Calu3 (cell line): ENCODE data around the gene UBE2D4. TPM values are rescaled to one million over a fixed set of nuclear protein-coding genes. Genes with fewer than 3 reads are reported as not detected.

Experiments used
- BruUV-seq: library from RNA; stranded (reverse); fragments of 400-500 nt; replicated peaks from 2 replicates; lab custom pipeline; 2021; lab: Mats Ljungman, UMichigan
- CTCF ChIA-PET: fragments of 300-600 bp; sonication (Branson Sonifier 250); formaldehyde crosslinking; loops from one replicate; lab custom pipeline; 2022; ENCODE audit warnings: antibody characterized with exemption; lab: Charles Lee
- DNase-seq: peaks from one replicate; pipeline ENCODE4 v3.0.0; 2022
- H3K27ac Mint-ChIP-seq: one replicate; pipeline ENCODE4 v1.8.0; 2022; ENCODE audit warnings: mixed read lengths; ENCODE audit not compliant: unreplicated experiment
- H3K27me3 Mint-ChIP-seq: one replicate; pipeline ENCODE4 v1.8.0; 2022; ENCODE audit warnings: mixed read lengths; ENCODE audit not compliant: unreplicated experiment
- H3K36me3 Mint-ChIP-seq: one replicate; pipeline ENCODE4 v1.8.0; 2022; ENCODE audit warnings: mild to moderate bottlenecking, moderate library complexity, mixed read lengths; ENCODE audit not compliant: insufficient read depth, unreplicated experiment
- H3K4me1 Mint-ChIP-seq: one replicate; pipeline ENCODE4 v1.8.0; 2022; ENCODE audit warnings: mild to moderate bottlenecking, low read depth, mixed read lengths; ENCODE audit not compliant: unreplicated experiment
- H3K4me3 Mint-ChIP-seq: one replicate; pipeline ENCODE4 v1.8.0; 2022; ENCODE audit warnings: mild to moderate bottlenecking, low read depth, moderate library complexity, mixed read lengths; ENCODE audit not compliant: unreplicated experiment
- H3K9me3 Mint-ChIP-seq: one replicate; pipeline ENCODE4 v1.8.0; 2022; ENCODE audit warnings: low read depth, mixed read lengths; ENCODE audit not compliant: unreplicated experiment
- intact Hi-C: fragments of 100-400 bp; cut with micrococcal nuclease; formaldehyde crosslinking; loops from one replicate; pipeline ENCODE4 v1.10.0; 2022; ENCODE audit not compliant: unreplicated experiment
- total RNA-seq: library from RNA; stranded (reverse); gene quantifications from 2 replicates; pipeline ENCODE4 v1.2.3, GENCODE V29; 2022
- TF ChIP-seq, protein P1 (sequence below): fragments of 200-600 bp; IDR thresholded peaks from one replicate; pipeline ENCODE4 v1.8.0; 2022; ENCODE audit warnings: antibody characterized with exemption; ENCODE audit not compliant: unreplicated experiment

UBE2D4 gene
- total RNA-seq, 1 experiment from 2014 or later = 22.7 TPM

DNA sequence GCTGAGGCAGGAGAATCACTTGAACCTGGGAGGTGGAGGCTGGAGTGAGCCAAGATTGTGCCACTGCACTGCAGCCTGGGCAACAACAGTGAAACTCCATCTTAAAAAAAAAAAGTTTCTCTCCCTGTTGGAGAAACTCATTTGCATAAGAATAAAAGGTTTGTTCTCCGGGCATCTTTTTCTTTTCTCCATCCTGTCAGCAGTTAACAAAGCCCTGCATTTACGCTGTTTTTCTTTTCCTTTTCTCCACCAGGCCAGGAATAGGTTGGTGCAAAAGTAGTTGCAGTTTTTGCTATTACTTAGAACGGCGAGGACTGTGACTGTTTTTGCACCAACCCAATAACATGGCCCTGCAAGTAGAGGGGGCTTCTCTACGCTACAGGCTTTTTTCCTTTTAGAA, 10.3 kb upstream of the UBE2D4 start:
- no TSS peak for BruUV-seq
- Mint-ChIP-seq H3K4me3 (no peak overlapping the region), H3K27ac (no peak overlapping the region), H3K4me1 (no peaks in the 10 kb centered on the region), H3K36me3 (peaks cover 5% of the 10 kb centered on the region), H3K27me3 (no peaks in the 10 kb centered on the region), H3K9me3 (no peaks in the 10 kb centered on the region)
- CTCF ChIA-PET = interaction anchor here (0.8 kb wide), 1 partner anchor 1816 kb away, joined by 4 read pairs; no protein-coding TSS in a partner anchor
- TF ChIP-seq, protein P1, sequence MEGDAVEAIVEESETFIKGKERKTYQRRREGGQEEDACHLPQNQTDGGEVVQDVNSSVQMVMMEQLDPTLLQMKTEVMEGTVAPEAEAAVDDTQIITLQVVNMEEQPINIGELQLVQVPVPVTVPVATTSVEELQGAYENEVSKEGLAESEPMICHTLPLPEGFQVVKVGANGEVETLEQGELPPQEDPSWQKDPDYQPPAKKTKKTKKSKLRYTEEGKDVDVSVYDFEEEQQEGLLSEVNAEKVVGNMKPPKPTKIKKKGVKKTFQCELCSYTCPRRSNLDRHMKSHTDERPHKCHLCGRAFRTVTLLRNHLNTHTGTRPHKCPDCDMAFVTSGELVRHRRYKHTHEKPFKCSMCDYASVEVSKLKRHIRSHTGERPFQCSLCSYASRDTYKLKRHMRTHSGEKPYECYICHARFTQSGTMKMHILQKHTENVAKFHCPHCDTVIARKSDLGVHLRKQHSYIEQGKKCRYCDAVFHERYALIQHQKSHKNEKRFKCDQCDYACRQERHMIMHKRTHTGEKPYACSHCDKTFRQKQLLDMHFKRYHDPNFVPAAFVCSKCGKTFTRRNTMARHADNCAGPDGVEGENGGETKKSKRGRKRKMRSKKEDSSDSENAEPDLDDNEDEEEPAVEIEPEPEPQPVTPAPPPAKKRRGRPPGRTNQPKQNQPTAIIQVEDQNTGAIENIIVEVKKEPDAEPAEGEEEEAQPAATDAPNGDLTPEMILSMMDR = no peak
- no peak for DNase-seq
- intact Hi-C loops = no loop called here

DNA sequence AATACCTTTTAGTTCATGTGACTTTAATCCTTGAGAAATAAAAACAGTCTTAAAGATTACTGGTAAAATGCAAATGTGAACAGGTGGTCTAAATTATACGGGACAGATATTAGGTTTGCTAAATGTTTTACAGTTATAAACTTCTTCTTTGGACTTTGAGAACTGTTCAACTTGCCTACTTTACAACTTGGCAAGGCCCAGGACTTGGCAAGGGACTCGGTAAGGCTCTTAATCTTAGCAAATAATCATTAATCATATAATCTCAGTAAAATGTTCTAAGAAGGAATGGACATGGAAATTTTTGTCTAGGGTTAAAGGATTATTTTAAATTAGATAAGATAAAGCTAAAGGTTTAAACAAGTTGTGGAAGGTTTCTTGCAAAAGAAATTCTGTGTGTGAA, 4.8 kb upstream of the UBE2D4 start:
- Mint-ChIP-seq H3K4me3 (no peak overlapping the region), H3K4me1 (peaks cover 13% of the 10 kb centered on the region), H3K27ac (no peak overlapping the region), H3K27me3 (no peaks in the 10 kb centered on the region), H3K36me3 (peaks cover 17% of the 10 kb centered on the region), H3K9me3 (no peaks in the 10 kb centered on the region)
- CTCF ChIA-PET = no interaction called here
- intact Hi-C loops = no loop called here
- no peak for DNase-seq
- TF ChIP-seq, protein P1 = no peak
- BruUV-seq = no TSS peak

DNA sequence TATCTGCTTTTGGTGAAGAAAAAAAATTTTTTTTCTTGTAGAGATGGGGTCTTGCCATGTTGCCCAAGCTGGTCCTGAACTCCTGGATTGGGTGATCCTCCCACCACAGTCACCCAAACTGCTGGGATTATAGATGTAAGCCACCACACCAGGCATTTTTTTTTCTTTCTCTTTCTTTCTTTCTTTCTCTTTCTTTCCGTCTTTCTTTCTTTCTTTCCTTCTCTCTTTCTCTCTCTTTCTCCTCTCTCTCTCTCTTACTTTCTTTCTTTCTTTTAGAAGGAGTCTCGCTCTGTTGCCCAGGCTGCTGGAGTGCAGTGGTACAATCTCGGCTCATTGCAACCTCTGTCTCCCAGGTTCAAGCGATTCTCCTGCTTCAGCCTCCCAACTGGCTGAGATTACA, 3.5 kb upstream of the UBE2D4 start:
- Mint-ChIP-seq H3K9me3 (no peaks in the 10 kb centered on the region), H3K4me1 (peaks cover 13% of the 10 kb centered on the region), H3K4me3 (no peak overlapping the region), H3K27me3 (no peaks in the 10 kb centered on the region), H3K27ac (peak overlapping the region; percentile 3), H3K36me3 (peaks cover 22% of the 10 kb centered on the region)
- no peak for DNase-seq
- BruUV-seq = no TSS peak
- CTCF ChIA-PET = interaction anchor here (0.7 kb wide), 1 partner anchor 158 kb away, joined by 6 read pairs; no protein-coding TSS in a partner anchor
- intact Hi-C loops = no loop called here
- TF ChIP-seq, protein P1 = no peak

DNA sequence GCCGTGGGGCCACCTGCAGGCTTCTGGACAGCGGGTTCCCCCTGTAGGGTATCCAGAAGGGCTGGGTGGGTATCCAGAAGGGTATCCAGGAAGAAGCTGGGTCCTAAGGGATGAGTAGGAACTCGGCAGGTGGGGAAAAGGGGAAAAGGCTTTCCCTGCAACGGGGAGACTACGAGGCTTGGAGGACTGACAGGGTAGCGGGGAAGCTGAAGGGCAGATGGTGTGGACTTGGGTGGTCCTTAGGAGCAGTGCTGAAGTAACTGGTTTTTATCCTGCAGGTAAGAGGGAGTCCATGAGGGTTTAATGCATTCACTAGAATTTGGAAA, 525 bp downstream of the UBE2D4 start:
- no peak for DNase-seq
- Mint-ChIP-seq H3K36me3 (peaks cover 27% of the 10 kb centered on the region), H3K4me3 (peak overlapping the region; percentile 86), H3K27ac (peak overlapping the region; percentile 87), H3K9me3 (no peaks in the 10 kb centered on the region), H3K27me3 (no peaks in the 10 kb centered on the region), H3K4me1 (peaks cover 13% of the 10 kb centered on the region)
- TF ChIP-seq, protein P1 = no peak
- BruUV-seq = no TSS peak
- CTCF ChIA-PET = interaction anchor here (1.0 kb wide), 1 partner anchor 22 kb away, joined by 5 read pairs; no protein-coding TSS in a partner anchor
- intact Hi-C loops = no loop called here
